22Rv1 (cell line): Measurements from ENCODE around the gene NAA20.

Experiments used
- CTCF ChIP-seq: fragments of 450-650 bp; IDR thresholded peaks from 2 replicates; pipeline ENCODE4 v1.5.1; 2017; ENCODE audit warnings: mild to moderate bottlenecking
- ZFX ChIP-seq: fragments of 450-650 bp; IDR thresholded peaks from 2 replicates; pipeline ENCODE4 v1.6.1; 2017; ENCODE audit warnings: antibody characterized with exemption, borderline replicate concordance

GRCh38 chr20:19976595-19977372, 40.4 kb upstream of the NAA20 start:
- TF ChIP-seq CTCF (no peak), ZFX (no peak)
